Measurements from ENCODE around the gene NEURL4. TPM values are rescaled to one million over a fixed set of nuclear protein-coding genes. Genes with fewer than 3 reads are reported as not detected.

Gene NEURL4
- total and polyA plus RNA-seq, 2 donors (not counting 1 experiment from before 2014, with no cell fraction given), result 54.6 to 85.2 TPM

- H3K4me3 ChIP-seq (ENCODE audit: control extremely low read depth in 1 of 5, extremely low read depth in 1 of 5, insufficient read depth in 1 of 5, low read depth in 2 of 5, low read length in 4 of 5), result no peak overlapping the region
- H3K4me2 ChIP-seq (replicated peaks; ENCODE audit: low read depth, low read length, poor library complexity, severe bottlenecking), result no peak overlapping the region
- Mint-ChIP-seq H3K4me3 (no peak overlapping the region), H3K9me3 (ENCODE audit: insufficient read depth) (no peaks in the 10 kb centered on the region), H3K4me1 (peaks cover 26% of the 10 kb centered on the region), H3K27me3 (no peaks in the 10 kb centered on the region), H3K27ac (peak overlapping the region; percentile 54)
- peaks cover 8 to 53% of the 10 kb centered on the region in 2 experiments for H3K36me3 ChIP-seq (replicated peaks in 1 of 2; ENCODE audit: control extremely low read depth in 1 of 2, control insufficient read depth in 1 of 2, extremely low read depth in 1 of 2, insufficient read depth in 2 of 2, low read length in 1 of 2)
- TF ChIP-seq EZH2 (IDR thresholded peaks at IDR 0.05; ENCODE audit: borderline replicate concordance, insufficient read depth, low read depth, low read length, poor library complexity, severe bottlenecking) (no peak), CTCF (IDR thresholded peaks at IDR 0.05) (no peak)
- ChIA-PET POLR2A (interaction anchor here (0.5 to 3.0 kb wide), 5 partner anchors 12 to 177 kb away, joined by 4 to 17 read pairs (median 5); partner anchors contain the start of genes ACAP1, NEURL4 and TMEM256), CTCF (interaction anchor here (0.8 to 2.1 kb wide), 7 partner anchors 12 to 303 kb away, joined by 3 to 10 read pairs (median 4); partner anchors contain the start of gene ACAP1)
- peaks cover 14 to 27% of the 10 kb centered on the region in 2 donors for H3K4me1 ChIP-seq (ENCODE audit: control insufficient read depth in 2 of 2, insufficient read depth in 2 of 2, low read length in 2 of 2)
- 95% methylated on average over 16 of the region's 19 CpGs for WGBS (ENCODE audit: insufficient coverage)
- intact Hi-C loops (cut with micrococcal nuclease), result no loop called here
- H3K79me2 ChIP-seq (ENCODE audit: control insufficient read depth, insufficient read depth, low read length), result peaks cover 30% of the 10 kb centered on the region
- peaks cover 40% of the 10 kb centered on the region for H4K20me1 ChIP-seq (ENCODE audit: control insufficient read depth, insufficient read depth, low read length, poor library complexity, severe bottlenecking)
- no peak for ATAC-seq (ENCODE audit: low read depth)
- no peak overlapping the region for H3K9ac ChIP-seq (ENCODE audit: low read length)
- peak overlapping the region in 1 of 2 donors; percentile 15 for H3K27ac ChIP-seq (ENCODE audit: low read length in 2 of 2)
- no peaks in the 10 kb centered on the region for H3K9me3 ChIP-seq (ENCODE audit: control extremely low read depth in 1 of 3, control insufficient read depth in 2 of 3, insufficient read depth in 1 of 3, low read length in 2 of 3)
- DNase-seq, result peak; percentile 10
- H2AFZ ChIP-seq (ENCODE audit: insufficient read depth, low read depth, low read length, poor library complexity, severe bottlenecking), result no peak overlapping the region
- no peaks in the 10 kb centered on the region for H3K27me3 ChIP-seq (replicated peaks in 1 of 4; ENCODE audit: control extremely low read depth in 1 of 4, control insufficient read depth in 3 of 4, insufficient read depth in 4 of 4, low read length in 3 of 4)
Measured at GRCh38 chr17:7348478-7349242, 19.5 kb upstream of the NEURL4 start.

Measured in B cell (primary cell).